ENCODE data around the gene TMEM128.
"Not testable (repeated sequence)": the region's sequence is repeated elsewhere in the genome, so short reads cannot be mapped to it uniquely, and the experiment has no call there.

TMEM128 gene

GRCh38 chr4:4202510-4202909, 45.5 kb downstream of the TMEM128 start:
- Histone ChIP-seq H3K4me2 (ENCODE audit: low read length) (no peak overlapping the region), H3F3A (ENCODE audit: insufficient read depth, low read length) (no peaks in the 10 kb centered on the region), H3K9me2 (ENCODE audit: low read depth, low read length) (no peaks in the 10 kb centered on the region), H3K27me3 (ENCODE audit: insufficient read depth, low read length) (no peaks in the 10 kb centered on the region), H3K79me2 (ENCODE audit: insufficient read depth, low read length) (no peaks in the 10 kb centered on the region), H3K4me1 (ENCODE audit: insufficient read depth, low read length, severe bottlenecking) (no peaks in the 10 kb centered on the region), H3K9me3 (ENCODE audit: low read length) (no peaks in the 10 kb centered on the region), H4K20me1 (ENCODE audit: insufficient read depth, low read length) (no peaks in the 10 kb centered on the region), H3K4me3 (ENCODE audit: low read depth, low read length, poor library complexity, severe bottlenecking) (no peak overlapping the region), H3K36me3 (ENCODE audit: insufficient read depth, low read length) (no peaks in the 10 kb centered on the region), H2AFZ (ENCODE audit: low read length) (no peak overlapping the region), H3K27ac (ENCODE audit: low read depth, low read length, poor library complexity, severe bottlenecking) (no peak overlapping the region), H3K9ac (ENCODE audit: low read length) (no peak overlapping the region)
- no peak for TF ChIP-seq EZH2 (IDR thresholded peaks at IDR 0.05; ENCODE audit: borderline replicate concordance, low read length)
- no peak for TF ChIP-seq CTCF (IDR thresholded peaks at IDR 0.05; ENCODE audit: low read length)

- Histone ChIP-seq H3K4me3 (ENCODE audit: low read depth, low read length, poor library complexity, severe bottlenecking) (no peak overlapping the region), H3K4me2 (ENCODE audit: low read length) (no peak overlapping the region), H4K20me1 (ENCODE audit: insufficient read depth, low read length) (no peaks in the 10 kb centered on the region), H3K9me2 (ENCODE audit: low read depth, low read length) (no peaks in the 10 kb centered on the region), H3K9me3 (ENCODE audit: low read length) (no peaks in the 10 kb centered on the region), H3K9ac (ENCODE audit: low read length) (no peak overlapping the region), H2AFZ (ENCODE audit: low read length) (no peak overlapping the region), H3K27me3 (ENCODE audit: insufficient read depth, low read length) (no peaks in the 10 kb centered on the region), H3F3A (ENCODE audit: insufficient read depth, low read length) (no peaks in the 10 kb centered on the region), H3K79me2 (ENCODE audit: insufficient read depth, low read length) (no peaks in the 10 kb centered on the region), H3K27ac (ENCODE audit: low read depth, low read length, poor library complexity, severe bottlenecking) (no peak overlapping the region), H3K4me1 (ENCODE audit: insufficient read depth, low read length, severe bottlenecking) (no peaks in the 10 kb centered on the region), H3K36me3 (ENCODE audit: insufficient read depth, low read length) (no peaks in the 10 kb centered on the region)
- TF ChIP-seq EZH2 (IDR thresholded peaks at IDR 0.05; ENCODE audit: borderline replicate concordance, low read length) (no peak), CTCF (IDR thresholded peaks at IDR 0.05; ENCODE audit: low read length) (no peak)
These were observed 47.4 kb downstream of the TMEM128 start for GRCh38 chr4:4200624-4201023.

GRCh38 chr4:4195354-4195753, 52.7 kb downstream of the TMEM128 start:
- Histone ChIP-seq H4K20me1 (ENCODE audit: insufficient read depth, low read length) (no peaks in the 10 kb centered on the region), H3K27me3 (ENCODE audit: insufficient read depth, low read length) (no peaks in the 10 kb centered on the region), H3K4me3 (ENCODE audit: low read depth, low read length, poor library complexity, severe bottlenecking) (no peak overlapping the region), H3K27ac (ENCODE audit: low read depth, low read length, poor library complexity, severe bottlenecking) (no peak overlapping the region), H3K36me3 (ENCODE audit: insufficient read depth, low read length) (no peaks in the 10 kb centered on the region), H3K9me3 (ENCODE audit: low read length) (no peaks in the 10 kb centered on the region), H3K79me2 (ENCODE audit: insufficient read depth, low read length) (no peaks in the 10 kb centered on the region), H3K4me1 (ENCODE audit: insufficient read depth, low read length, severe bottlenecking) (no peaks in the 10 kb centered on the region), H3F3A (ENCODE audit: insufficient read depth, low read length) (no peaks in the 10 kb centered on the region), H3K9me2 (ENCODE audit: low read depth, low read length) (no peaks in the 10 kb centered on the region), H2AFZ (ENCODE audit: low read length) (no peak overlapping the region), H3K9ac (ENCODE audit: low read length) (no peak overlapping the region), H3K4me2 (ENCODE audit: low read length) (no peak overlapping the region)
- TF ChIP-seq CTCF (IDR thresholded peaks at IDR 0.05; ENCODE audit: low read length): no peak
- no peak for TF ChIP-seq EZH2 (IDR thresholded peaks at IDR 0.05; ENCODE audit: borderline replicate concordance, low read length)

GRCh38 chr4:4188557-4188956, 59.5 kb downstream of the TMEM128 start:
- H3K27ac ChIP-seq (ENCODE audit: low read depth, low read length, poor library complexity, severe bottlenecking); H4K20me1 ChIP-seq (ENCODE audit: insufficient read depth, low read length); H3K4me2 ChIP-seq (ENCODE audit: low read length); H3K9me2 ChIP-seq (ENCODE audit: low read depth, low read length); H3K9me3 ChIP-seq (ENCODE audit: low read length); H3K79me2 ChIP-seq (ENCODE audit: insufficient read depth, low read length); H3K4me3 ChIP-seq (ENCODE audit: low read depth, low read length, poor library complexity, severe bottlenecking); H3F3A ChIP-seq (ENCODE audit: insufficient read depth, low read length); H2AFZ ChIP-seq (ENCODE audit: low read length); H3K4me1 ChIP-seq (ENCODE audit: insufficient read depth, low read length, severe bottlenecking); H3K36me3 ChIP-seq (ENCODE audit: insufficient read depth, low read length); H3K9ac ChIP-seq (ENCODE audit: low read length); H3K27me3 ChIP-seq (ENCODE audit: insufficient read depth, low read length): not testable (repeated sequence)
